RCC 7860 (cell line): ENCODE results near the gene SYTL2.
"Not testable (repeated sequence)": the region's sequence is repeated elsewhere in the genome, so short reads cannot be mapped to it uniquely, and the experiment has no call there.

Experiments
- DNase-seq: peaks from one replicate; pipeline ENCODE4 v3.0.0-alpha.2; 2015; ENCODE audit warnings: low spot score
- FAIRE-seq: peaks from 2 replicates; lab custom pipeline; 2012; peaks lifted over from hg19 to GRCh38; lab: Jason Lieb, UNC

Gene SYTL2

DNA sequence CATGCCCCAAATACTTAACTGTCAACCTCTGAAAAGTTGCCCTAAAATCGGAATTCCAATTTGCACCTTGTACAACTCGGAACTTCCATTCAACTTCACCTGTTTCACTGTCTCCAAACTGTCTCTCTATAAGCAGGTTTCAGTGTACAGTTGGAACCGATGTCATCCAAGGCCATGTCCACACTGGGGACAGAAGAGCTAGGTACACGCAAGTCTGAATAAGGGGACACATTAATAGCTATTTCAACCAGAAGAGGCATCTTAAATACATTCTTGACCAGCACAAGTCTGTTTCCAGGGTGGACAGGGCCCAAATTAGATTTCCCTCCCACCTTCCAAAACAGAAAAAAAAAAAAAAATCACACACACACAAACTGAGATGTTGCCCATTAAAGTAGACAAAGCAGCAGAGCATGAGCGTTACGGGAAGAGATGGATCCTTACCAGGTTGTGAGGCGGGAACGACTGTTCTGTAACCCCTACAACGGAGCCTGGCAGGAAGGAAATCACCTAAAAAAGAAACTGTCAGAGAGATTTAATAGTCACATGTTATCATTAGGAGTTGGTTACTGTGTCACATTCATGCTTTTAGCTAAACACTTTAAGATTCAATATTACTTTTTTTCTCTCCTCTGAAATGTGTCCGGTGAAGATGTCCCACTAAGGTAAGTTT, 147.7 kb downstream of the SYTL2 start:
- FAIRE-seq (no peak), DNase-seq (no peak)

- FAIRE-seq (no peak), DNase-seq (no peak)
Observed at GRCh38 chr11:85661972-85662664, 148.8 kb downstream of the SYTL2 start.

GRCh38 chr11:85658180-85658579, 152.8 kb downstream of the SYTL2 start:
- DNase-seq (no peak), FAIRE-seq (no peak)

DNA sequence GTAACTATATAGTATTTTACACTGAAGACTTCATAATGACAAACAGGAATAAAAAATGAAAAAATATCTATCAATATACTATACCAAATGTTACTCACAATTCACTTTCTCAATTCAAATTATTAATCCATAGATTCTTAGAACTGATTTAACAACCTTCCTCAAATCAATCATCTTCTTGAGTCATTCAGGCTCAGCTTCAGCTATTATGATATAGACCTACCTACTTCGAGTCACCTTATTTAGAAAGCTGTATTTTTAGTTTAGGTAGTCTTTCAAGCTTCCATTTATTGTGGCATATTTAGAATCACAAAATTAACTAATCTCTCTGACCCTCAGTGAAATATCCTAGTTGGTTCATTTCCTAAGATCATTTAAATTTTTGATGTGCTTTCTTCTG, 154.2 kb downstream of the SYTL2 start:
- no peak for DNase-seq
- no peak for FAIRE-seq

DNA sequence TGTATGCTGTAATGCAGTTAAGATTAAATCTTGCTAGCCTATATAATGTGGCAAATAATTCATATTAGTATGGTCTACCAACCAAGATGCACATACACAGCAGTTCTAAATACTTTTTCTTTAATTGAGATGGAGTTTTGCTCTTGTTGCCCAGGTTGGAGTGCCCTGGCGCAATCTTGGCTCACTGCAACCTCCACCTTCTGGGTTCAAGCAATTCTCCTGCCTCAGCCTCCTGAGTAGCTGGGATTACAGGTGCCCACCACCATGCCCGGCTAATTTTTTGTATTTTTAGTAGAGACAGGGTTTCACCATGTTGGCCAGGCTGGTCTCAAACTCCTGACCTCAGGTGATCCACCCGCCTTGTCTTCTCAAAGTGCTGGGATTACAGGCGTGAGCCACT, 156.6 kb downstream of the SYTL2 start:
- DNase-seq, FAIRE-seq: not testable (repeated sequence)

GRCh38 chr11:85652786-85653447, 158.0 kb downstream of the SYTL2 start:
- FAIRE-seq: no peak
- DNase-seq: no peak

- FAIRE-seq: no peak
Observed at GRCh38 chr11:85651118-85651517, 159.8 kb downstream of the SYTL2 start.

DNA sequence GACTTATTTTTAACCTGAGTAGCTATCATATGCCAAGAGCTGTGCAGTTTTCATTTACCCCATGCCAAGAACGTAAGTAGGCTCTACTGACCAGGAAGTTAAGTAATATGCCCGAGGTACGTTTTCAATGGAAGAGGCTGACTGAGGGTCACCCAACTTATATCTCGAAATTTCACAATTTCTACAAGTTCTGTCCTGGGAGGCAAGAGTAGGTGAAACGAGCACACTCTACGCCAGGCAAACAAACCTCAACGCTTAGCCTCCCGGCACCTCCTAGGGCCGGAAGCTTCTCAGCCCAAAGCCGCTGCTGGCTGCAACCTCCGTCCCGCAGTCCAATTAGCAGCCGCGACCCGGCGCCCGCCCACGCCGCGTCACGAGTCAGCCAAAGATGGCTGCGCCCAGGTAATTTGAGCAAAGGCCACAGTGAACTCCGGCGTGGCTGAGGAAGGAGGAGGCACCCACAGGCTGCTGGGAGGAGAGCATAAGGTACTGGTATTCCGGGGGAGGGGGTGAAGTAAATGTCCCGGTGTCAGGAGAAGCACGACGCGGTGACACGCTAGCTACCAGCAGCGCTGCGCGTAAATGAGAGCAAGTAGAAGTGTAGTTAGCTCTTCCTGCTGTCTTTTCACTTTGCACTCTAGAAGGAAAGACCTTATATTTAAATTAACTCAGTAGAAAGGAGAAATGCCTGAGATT, 163.2 kb downstream of the SYTL2 start, which contains the start of gene TMEM126A:
TMEM126A (plus strand) TSS at position 364 of the 696 bp plus-strand sequence. CDS start 2,289 bp downstream, outside the sequence.
- FAIRE-seq (peak; percentile 40), DNase-seq (peak; percentile 62)

More at GRCh38 chr11:85651118-85651517, 159.8 kb downstream of the SYTL2 start:
- DNase-seq: no peak

DNA sequence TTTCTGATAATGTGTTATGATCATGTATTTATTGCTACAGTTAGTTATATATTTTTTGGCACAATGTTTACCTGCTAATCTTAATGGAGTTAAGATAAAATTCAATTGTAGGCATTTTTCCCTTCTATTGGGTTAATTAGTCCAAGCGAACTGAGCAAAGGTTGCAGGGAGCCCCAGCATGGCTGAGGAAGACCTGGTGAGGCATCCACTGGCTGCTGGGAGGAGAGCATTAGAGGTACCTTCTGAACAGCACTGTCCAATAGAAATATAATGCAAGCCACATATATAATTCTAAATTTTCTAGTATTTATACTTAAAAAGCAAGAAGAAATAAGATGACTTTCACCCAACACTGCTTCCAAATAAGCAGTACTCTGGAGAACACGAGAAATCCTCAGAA, 163.9 kb downstream of the SYTL2 start:
- no peak for FAIRE-seq
- no peak for DNase-seq
